GM23338 (cell line): Measurements from ENCODE around the gene AOC3.

ENCODE experiments used
- EZH2 ChIP-seq: fragments of 200-600 bp; sonication (generic); IDR thresholded peaks from one replicate; pipeline ENCODE4 v1.8.0; 2017; ENCODE audit warnings: antibody characterized with exemption, mild to moderate bottlenecking, low read depth; ENCODE audit not compliant: unreplicated experiment
- EZH2phosphoT487 ChIP-seq: fragments of 200-600 bp; sonication (generic); IDR thresholded peaks from one replicate; pipeline ENCODE4 v1.8.1; 2018; ENCODE audit warnings: antibody characterized with exemption; ENCODE audit not compliant: unreplicated experiment
- JUNB ChIP-seq: IDR thresholded peaks from one replicate; pipeline ENCODE4 v1.6.1; 2016; ENCODE audit warnings: antibody characterized with exemption; ENCODE audit not compliant: unreplicated experiment
- POLR2AphosphoS5 ChIP-seq: IDR thresholded peaks from 2 replicates; pipeline ENCODE4 v1.6.1; 2016; ENCODE audit warnings: antibody characterized with exemption, low read depth
- REST ChIP-seq: IDR thresholded peaks from one replicate; pipeline ENCODE4 v1.6.1; 2018; ENCODE audit warnings: antibody characterized with exemption; ENCODE audit not compliant: unreplicated experiment
- TF ChIP-seq, protein P1 (sequence below), 2 experiments: fragments of 200-600 bp in 1 of 2; sonication (generic) in 1 of 2; conservative IDR thresholded peaks; 2 replicates each; pipeline versions ENCODE4 v1.5.1 to v1.6.1; 2016 to 2017; ENCODE audit warnings: antibody characterized with exemption in 2 of 2, low read depth in 2 of 2, mild to moderate bottlenecking in 2 of 2, moderate library complexity in 1 of 2

DNA sequence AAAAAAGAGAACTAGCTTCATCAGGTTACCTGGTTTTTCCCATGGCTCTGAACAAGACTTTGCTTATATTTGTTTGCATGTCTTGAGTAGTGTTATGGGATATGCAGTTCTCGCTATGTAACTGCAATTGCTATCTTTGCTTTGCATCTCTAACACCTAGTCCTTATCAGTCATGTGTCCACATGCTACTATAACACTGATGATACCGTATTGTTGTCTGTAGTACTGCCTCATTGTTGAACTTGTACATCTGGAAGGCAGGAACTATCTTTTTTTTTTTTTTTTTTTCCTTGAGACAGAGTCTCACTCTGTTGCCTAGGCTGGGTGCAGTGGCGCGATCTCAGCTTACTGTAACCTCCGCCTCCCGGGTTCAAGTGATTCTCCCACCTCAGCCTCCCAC lies 15.3 kb upstream of the AOC3 start:
- TF ChIP-seq EZH2 (no peak), JUNB (no peak), REST (no peak), POLR2AphosphoS5 (no peak), EZH2phosphoT487 (no peak)
- TF ChIP-seq, protein P1, sequence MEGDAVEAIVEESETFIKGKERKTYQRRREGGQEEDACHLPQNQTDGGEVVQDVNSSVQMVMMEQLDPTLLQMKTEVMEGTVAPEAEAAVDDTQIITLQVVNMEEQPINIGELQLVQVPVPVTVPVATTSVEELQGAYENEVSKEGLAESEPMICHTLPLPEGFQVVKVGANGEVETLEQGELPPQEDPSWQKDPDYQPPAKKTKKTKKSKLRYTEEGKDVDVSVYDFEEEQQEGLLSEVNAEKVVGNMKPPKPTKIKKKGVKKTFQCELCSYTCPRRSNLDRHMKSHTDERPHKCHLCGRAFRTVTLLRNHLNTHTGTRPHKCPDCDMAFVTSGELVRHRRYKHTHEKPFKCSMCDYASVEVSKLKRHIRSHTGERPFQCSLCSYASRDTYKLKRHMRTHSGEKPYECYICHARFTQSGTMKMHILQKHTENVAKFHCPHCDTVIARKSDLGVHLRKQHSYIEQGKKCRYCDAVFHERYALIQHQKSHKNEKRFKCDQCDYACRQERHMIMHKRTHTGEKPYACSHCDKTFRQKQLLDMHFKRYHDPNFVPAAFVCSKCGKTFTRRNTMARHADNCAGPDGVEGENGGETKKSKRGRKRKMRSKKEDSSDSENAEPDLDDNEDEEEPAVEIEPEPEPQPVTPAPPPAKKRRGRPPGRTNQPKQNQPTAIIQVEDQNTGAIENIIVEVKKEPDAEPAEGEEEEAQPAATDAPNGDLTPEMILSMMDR (conservative IDR thresholded peaks at IDR 0.05; ENCODE audit: low read depth in 2 of 2): no peak
